K562 (cell line): ENCODE data around the gene PDLIM5. TPM values are rescaled to one million over a fixed set of nuclear protein-coding genes. Genes with fewer than 3 reads are reported as not detected.
A peak's percentile ranks its signal among the peaks of the same experiment; 100 is the strongest.

Source experiments
- AFF4 ChIP-seq: sonication (generic); formaldehyde crosslinking; IDR thresholded peaks from 2 replicates; pipeline ENCODE4 v1.8.0; 2023; ENCODE audit warnings: mild to moderate bottlenecking, missing genetic modification reagents
- ESRRA ChIP-seq: fragments of 450-650 bp; IDR thresholded peaks from 2 replicates; pipeline ENCODE4 v1.6.1; 2014; ENCODE audit warnings: low read depth, mild to moderate bottlenecking, moderate library complexity, borderline replicate concordance
- HOMEZ ChIP-seq: fragments of 250-450 bp; sonication (Bioruptor Pico); IDR thresholded peaks from 2 replicates; pipeline ENCODE4 v1.4.0; 2020; ENCODE audit warnings: mild to moderate bottlenecking, moderate library complexity
- KLF1 ChIP-seq: fragments of 450-650 bp; IDR thresholded peaks from 2 replicates; pipeline ENCODE4 v1.6.1; 2016; ENCODE audit warnings: missing genetic modification characterization, missing compliant biosample characterization
- SMC3 ChIP-seq: conservative IDR thresholded peaks from 2 replicates; pipeline ENCODE4 v1.6.1; 2011; ENCODE audit warnings: low read depth, low read length, improper control_type of control experiment; ENCODE audit not compliant: insufficient read depth
- SOX6 ChIP-seq: fragments of 450-650 bp; IDR thresholded peaks from 2 replicates; pipeline ENCODE4 v1.6.1; 2014; ENCODE audit warnings: mild to moderate bottlenecking
- SP1 ChIP-seq: sonication (generic); formaldehyde crosslinking; IDR thresholded peaks from 2 replicates; pipeline ENCODE4 v1.8.1; 2022; ENCODE audit warnings: mild to moderate bottlenecking, missing genetic modification reagents
- SRF ChIP-seq, 2 experiments: fragments of 250-450, 450-650 bp in 1 of 2; sonication (Bioruptor Pico) in 1 of 2; sonication (generic) in 1 of 2; formaldehyde crosslinking; IDR thresholded peaks; 2 replicates each; pipeline versions ENCODE4 v1.5.0 to v1.5.1; 2020 to 2022; ENCODE audit warnings: mild to moderate bottlenecking in 1 of 2, missing genetic modification reagents in 1 of 2
- TEAD1 ChIP-seq, 2 experiments: fragments of 450-650 bp in 1 of 2; sonication (generic) in 1 of 2; formaldehyde crosslinking; IDR thresholded peaks; 2 replicates each; pipeline versions ENCODE4 v1.4.0 to v1.8.0; 2020 to 2022; ENCODE audit warnings: mild to moderate bottlenecking in 2 of 2, missing genetic modification reagents in 1 of 2
- TEAD4 ChIP-seq, 2 experiments: sonication (generic) in 1 of 2; formaldehyde crosslinking in 1 of 2; IDR thresholded peaks; 2 replicates each; pipeline versions ENCODE4 v1.6.1 to v1.8.0; 2012 to 2022; ENCODE audit warnings: borderline replicate concordance in 1 of 2, inconsistent platforms in 1 of 2, low read length in 1 of 2, mild to moderate bottlenecking in 1 of 2, missing genetic modification reagents in 1 of 2
- TGIF2 ChIP-seq: sonication (generic); formaldehyde crosslinking; IDR thresholded peaks from 2 replicates; pipeline ENCODE4 v1.8.1; 2022; ENCODE audit warnings: mild to moderate bottlenecking, missing genetic modification reagents, moderate library complexity
- ZC3H11A ChIP-seq: IDR thresholded peaks from 2 replicates; pipeline ENCODE4 v1.6.1; 2012; ENCODE audit warnings: low read depth, low read length, improper control_type of control experiment
- ZNF143 ChIP-seq: sonication (generic); formaldehyde crosslinking; IDR thresholded peaks from 2 replicates; pipeline ENCODE4 v1.9.0; 2022; ENCODE audit warnings: mild to moderate bottlenecking, missing genetic modification reagents
- polyA plus RNA-seq, 8 experiments: library from polyadenylated mRNA; depleted of rRNA in 4 of 8; stranded (reverse) in 5 of 8; unstranded in 3 of 8; fragments of >200 nt; fragmentation: Nextera tagmentation in 2 of 8; fragmentation: Illumina TruSeq in 1 of 8; extraction: Ambion mirVana in 2 of 8; extraction: Trizol in 1 of 8; gene quantifications; 2 replicates each; pipeline versions ENCODE4 v1.2.1 to v1.2.3, GENCODE V29; 2011 to 2014; ENCODE audit warnings: inconsistent platforms in 1 of 8, missing spikeins in 1 of 8
- total RNA-seq, 7 experiments: library from RNA; depleted of rRNA in 6 of 7; stranded (reverse); fragments of >200 nt in 6 of 7; fragmentation: Illumina TruSeq in 2 of 7; extraction: Trizol in 2 of 7; gene quantifications; 2 replicates each; pipeline versions ENCODE4 v1.2.1 to v1.2.3, GENCODE V29; 2011 to 2021; ENCODE audit warnings: low replicate concordance in 1 of 7
- TF ChIP-seq, protein P1 (sequence below): IDR thresholded peaks from 2 replicates; pipeline ENCODE4 v1.6.1; 2011; ENCODE audit warnings: borderline replicate concordance, low read depth, mild to moderate bottlenecking, moderate library complexity, low read length; ENCODE audit not compliant: insufficient read depth, poor library complexity, severe bottlenecking

The PDLIM5 gene
- total and polyA plus RNA-seq, 9 of the 15 experiments (the other 6 are each of a cell fraction or from before 2014, with no cell fraction given): 36.9 to 127 (median 62.5) TPM

GRCh38 chr4:94534401-94535312 lies 82.9 kb downstream of the PDLIM5 start (continued):
- TF ChIP-seq SRF (CRISPR knock-in tag; IDR thresholded peaks at IDR 0.05) (no peak), TEAD1 (CRISPR knock-in tag; IDR thresholded peaks at IDR 0.05) (no peak), KLF1 (tag) (no peak), TEAD4 (IDR thresholded peaks at IDR 0.05; ENCODE audit: low read length) (peak; percentile 82), TEAD4 (CRISPR knock-in tag; IDR thresholded peaks at IDR 0.05; ENCODE audit: borderline replicate concordance) (no peak), ZC3H11A (no peak), SOX6 (peak; percentile 78), SMC3 (no peak), AFF4 (CRISPR knock-in tag) (0 out of 2 replicates have a peak, but pooled peaks have one; percentile 47), ZNF143 (CRISPR knock-in tag) (no peak), SP1 (peak; percentile 44; the same call in 1 of the 2 replicates), TGIF2 (CRISPR knock-in tag) (no peak), ESRRA (no peak), HOMEZ (no peak)
- TF ChIP-seq, protein P1, sequence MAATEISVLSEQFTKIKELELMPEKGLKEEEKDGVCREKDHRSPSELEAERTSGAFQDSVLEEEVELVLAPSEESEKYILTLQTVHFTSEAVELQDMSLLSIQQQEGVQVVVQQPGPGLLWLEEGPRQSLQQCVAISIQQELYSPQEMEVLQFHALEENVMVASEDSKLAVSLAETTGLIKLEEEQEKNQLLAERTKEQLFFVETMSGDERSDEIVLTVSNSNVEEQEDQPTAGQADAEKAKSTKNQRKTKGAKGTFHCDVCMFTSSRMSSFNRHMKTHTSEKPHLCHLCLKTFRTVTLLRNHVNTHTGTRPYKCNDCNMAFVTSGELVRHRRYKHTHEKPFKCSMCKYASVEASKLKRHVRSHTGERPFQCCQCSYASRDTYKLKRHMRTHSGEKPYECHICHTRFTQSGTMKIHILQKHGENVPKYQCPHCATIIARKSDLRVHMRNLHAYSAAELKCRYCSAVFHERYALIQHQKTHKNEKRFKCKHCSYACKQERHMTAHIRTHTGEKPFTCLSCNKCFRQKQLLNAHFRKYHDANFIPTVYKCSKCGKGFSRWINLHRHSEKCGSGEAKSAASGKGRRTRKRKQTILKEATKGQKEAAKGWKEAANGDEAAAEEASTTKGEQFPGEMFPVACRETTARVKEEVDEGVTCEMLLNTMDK: no peak
